Pons (tissue), 1 donor: ENCODE data around the gene YIPF1.
"Not testable (repeated sequence)": the region's sequence is repeated elsewhere in the genome, so short reads cannot be mapped to it uniquely, and the experiment has no call there.

Source experiments
- DNase-seq: peaks from one replicate; pipeline ENCODE4 v3.0.0-alpha.2; 2016; ENCODE audit warnings: low spot score

The YIPF1 gene

GRCh38 chr1:53894644-53895043, 5.0 kb upstream of the YIPF1 start:
- no peak for DNase-seq

- no peak for DNase-seq
Measured at GRCh38 chr1:53893999-53894636, 4.5 kb upstream of the YIPF1 start, which contains the start of gene DIO1. Gene DIO1, plus strand, starts transcription at chr1:53894187. Its CDS starts 24 bp downstream, at chr1:53894211.

- peak; percentile 86 for DNase-seq
Measured at GRCh38 chr1:53892911-53893310, 3.3 kb upstream of the YIPF1 start.

GRCh38 chr1:53891678-53892077, 2.1 kb upstream of the YIPF1 start:
- DNase-seq: no peak

GRCh38 chr1:53891018-53891417, 1.4 kb upstream of the YIPF1 start:
- no peak for DNase-seq

GRCh38 chr1:53890522-53890941, 935 bp upstream of the YIPF1 start:
- no peak for DNase-seq

GRCh38 chr1:53888681-53889080, 916 bp downstream of the YIPF1 start:
- no peak for DNase-seq

- not testable (repeated sequence) for DNase-seq
Measured at GRCh38 chr1:53883600-53883999, 6.0 kb downstream of the YIPF1 start.

DNA sequence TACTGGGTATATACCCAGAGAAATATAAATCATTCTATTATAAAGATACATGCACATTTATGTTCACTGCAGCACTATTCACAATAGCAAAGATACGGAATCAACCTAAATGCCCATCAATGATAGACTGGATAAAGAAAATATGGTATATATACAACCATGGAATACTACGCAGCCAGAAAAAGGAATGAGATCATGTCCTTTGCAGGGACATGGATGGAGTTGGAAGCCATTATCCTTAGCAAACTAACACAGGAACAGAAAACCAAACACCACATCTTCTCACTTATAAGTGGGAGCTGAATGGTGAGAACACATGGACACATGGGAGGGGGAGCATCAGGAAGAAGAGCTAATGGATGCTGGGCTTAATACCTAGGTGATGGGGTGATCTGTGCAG, 7.7 kb downstream of the YIPF1 start:
- DNase-seq: not testable (repeated sequence)

- peak; percentile 30 for DNase-seq
Measured at GRCh38 chr1:53878492-53879105, 11.0 kb downstream of the YIPF1 start.

DNA sequence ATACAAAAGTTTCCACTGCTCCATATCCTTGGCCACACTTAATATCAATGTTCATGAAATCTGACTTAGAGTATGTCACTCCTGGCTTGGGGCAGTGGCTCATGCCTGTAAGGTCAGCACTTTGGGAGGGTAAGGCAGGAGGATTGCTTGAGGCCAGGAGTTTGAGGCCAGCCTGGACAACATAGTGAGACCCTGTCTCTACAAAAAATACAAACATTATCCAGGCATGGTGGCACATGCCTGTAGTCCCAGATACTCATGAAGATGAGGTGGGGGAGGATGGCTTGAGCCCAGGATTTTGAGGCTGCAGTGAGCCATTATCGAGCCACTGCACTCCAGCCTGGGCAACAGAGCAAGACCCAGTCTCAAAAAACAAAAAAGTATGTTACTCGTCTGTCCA, 14.4 kb downstream of the YIPF1 start:
- DNase-seq: not testable (repeated sequence)

- DNase-seq: no peak
Measured at GRCh38 chr1:53871773-53872484, 17.7 kb downstream of the YIPF1 start.

GRCh38 chr1:53871221-53871620, 18.4 kb downstream of the YIPF1 start:
- DNase-seq: no peak

- peak; percentile 64 for DNase-seq
Measured at GRCh38 chr1:53869454-53870117, 20.0 kb downstream of the YIPF1 start.

- DNase-seq: no peak
Measured at GRCh38 chr1:53868565-53868964, 21.0 kb downstream of the YIPF1 start.

- DNase-seq: no peak
Measured at GRCh38 chr1:53862507-53862906, 27.1 kb downstream of the YIPF1 start.

DNA sequence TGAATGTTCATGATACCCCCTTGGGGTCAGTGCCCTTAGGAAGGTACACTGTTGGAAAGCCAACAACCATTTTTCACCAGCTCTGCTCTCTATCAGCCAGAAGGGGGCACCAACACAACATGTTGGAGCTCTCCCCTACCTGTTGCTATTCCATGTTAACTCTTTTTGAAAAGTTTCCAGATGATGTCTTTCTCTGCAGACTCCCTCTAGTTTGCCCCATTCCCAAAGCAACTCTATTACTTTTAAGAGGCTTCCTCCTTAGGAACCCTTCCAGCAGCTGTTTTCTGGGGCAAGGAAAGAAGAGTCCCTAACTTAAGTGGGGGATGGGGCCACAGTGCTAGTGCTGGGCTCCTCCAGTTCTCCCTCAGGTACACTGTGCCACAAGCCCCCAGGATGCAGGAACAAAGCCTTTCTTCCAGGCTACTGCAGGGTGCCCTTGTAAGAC, 28.6 kb downstream of the YIPF1 start:
- DNase-seq: peak; percentile 65

DNA sequence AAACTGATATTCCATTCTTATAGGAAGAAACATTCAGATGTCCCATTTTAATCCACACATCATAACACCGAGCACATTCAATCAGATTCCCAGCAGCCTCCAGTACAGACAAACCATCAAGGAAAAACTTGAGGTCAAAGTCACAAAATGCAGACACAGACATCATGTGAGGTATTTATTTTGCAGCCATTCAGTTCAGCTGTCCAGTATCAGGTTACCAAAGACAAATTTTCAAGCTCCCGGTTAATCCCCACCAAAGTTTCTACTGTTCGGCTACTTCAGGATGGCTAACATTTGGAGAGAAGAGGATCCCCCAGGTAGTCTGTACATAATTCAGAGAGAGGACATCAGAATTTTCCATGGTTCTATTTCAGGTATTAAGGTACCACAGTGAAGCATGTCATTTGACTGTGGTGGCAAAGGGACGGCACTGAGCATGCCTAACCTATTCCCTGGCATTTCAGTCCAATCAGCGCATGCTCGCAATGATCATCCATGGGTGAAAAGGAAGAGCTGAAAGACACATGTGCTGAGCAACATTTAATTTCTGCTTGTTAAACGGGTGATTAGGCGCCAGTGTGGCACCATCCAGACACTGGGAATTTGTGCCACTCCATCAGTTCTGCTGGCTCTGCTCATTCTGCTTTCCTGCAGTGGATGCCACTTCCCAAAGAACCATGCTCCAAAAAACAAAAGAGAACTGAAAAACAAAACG, 37.9 kb downstream of the YIPF1 start:
- DNase-seq: no peak

DNA sequence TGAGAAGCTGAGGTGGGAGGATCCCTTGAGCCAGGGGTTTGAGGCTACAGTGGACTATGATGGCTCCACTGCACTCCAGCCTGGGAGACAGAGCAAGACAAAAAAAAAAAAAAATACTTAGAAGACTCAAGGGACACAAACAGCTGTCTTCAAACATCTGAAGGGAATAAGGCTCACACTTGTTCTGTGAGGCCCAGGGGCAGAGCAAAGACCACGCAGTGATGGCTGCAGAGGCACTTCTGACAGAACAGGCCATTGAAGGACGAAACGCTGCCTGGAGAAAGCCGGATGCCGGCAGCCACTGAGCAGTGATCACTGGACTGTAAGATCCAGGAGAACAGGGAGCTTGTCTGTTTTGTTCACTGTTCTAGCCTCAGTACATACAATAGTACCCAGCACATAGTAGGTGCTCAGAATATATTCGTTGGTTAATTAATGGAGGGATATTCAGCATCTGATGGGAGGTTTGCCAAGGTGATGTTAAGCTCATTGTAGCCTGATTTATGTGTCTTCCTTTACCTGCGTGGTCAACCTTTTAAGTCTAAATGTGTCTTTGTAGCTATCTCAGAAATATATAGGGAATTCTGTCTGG, 39.4 kb downstream of the YIPF1 start:
- DNase-seq: no peak

GRCh38 chr1:53847980-53848379, 41.6 kb downstream of the YIPF1 start:
- no peak for DNase-seq

DNA sequence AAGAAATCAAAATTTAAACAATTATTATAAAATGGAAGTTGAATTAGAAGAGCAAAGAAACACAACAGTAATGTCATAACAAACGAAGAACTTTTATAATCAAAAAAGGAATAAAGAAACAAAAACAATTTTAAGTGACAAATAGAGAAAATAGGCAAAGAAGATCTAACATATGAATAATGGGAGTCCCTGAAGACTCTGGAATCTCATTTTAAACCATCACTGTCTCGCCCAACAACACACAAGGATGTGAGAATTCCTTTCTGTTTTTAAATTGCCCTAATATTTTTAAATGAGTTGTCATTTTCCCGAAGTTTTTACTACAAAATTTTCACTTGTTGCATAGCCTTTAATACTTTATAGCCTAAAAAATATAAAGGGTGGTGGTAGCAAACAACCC, 47.2 kb downstream of the YIPF1 start:
- no peak for DNase-seq

- DNase-seq: no peak
Measured at GRCh38 chr1:53838654-53838974, 51.0 kb downstream of the YIPF1 start.
